H9 (cell line): ENCODE data around the gene CEP128. TPM values are rescaled to one million over a fixed set of nuclear protein-coding genes. Genes with fewer than 3 reads are reported as not detected.

ENCODE experiments used
- DNase-seq: peaks from one replicate; pipeline ENCODE4 v3.0.0-alpha.2; 2017
- H2AFZ ChIP-seq: one replicate; pipeline ENCODE4 v1.6.1; 2013; ENCODE audit warnings: mild to moderate bottlenecking, low read length, control low read depth, moderate library complexity
- H2AK5ac ChIP-seq: 2 replicates; pipeline ENCODE4 v1.6.1; 2013; ENCODE audit warnings: low read length, control low read depth, mixed read lengths; ENCODE audit not compliant: insufficient read length
- H2BK120ac ChIP-seq: one replicate; pipeline ENCODE4 v1.6.1; 2013; ENCODE audit warnings: low read depth, mild to moderate bottlenecking, low read length, control low read depth, inconsistent platforms; ENCODE audit not compliant: poor library complexity, severe bottlenecking
- H2BK12ac ChIP-seq: 2 replicates; pipeline ENCODE4 v1.6.1; 2013; ENCODE audit warnings: low read length, control low read depth, mixed read lengths, low read depth; ENCODE audit not compliant: insufficient read length
- H2BK15ac ChIP-seq: 2 replicates; pipeline ENCODE4 v1.6.1; 2013; ENCODE audit warnings: low read depth, low read length, control low read depth
- H2BK20ac ChIP-seq: one replicate; pipeline ENCODE4 v1.6.1; 2013; ENCODE audit warnings: low read depth, mild to moderate bottlenecking, low read length, control low read depth, inconsistent platforms; ENCODE audit not compliant: poor library complexity, severe bottlenecking
- H2BK5ac ChIP-seq: 2 replicates; pipeline ENCODE4 v1.6.1; 2013; ENCODE audit warnings: low read length, control low read depth, mixed read lengths; ENCODE audit not compliant: insufficient read length
- H3K14ac ChIP-seq: 2 replicates; pipeline ENCODE4 v1.6.1; 2013; ENCODE audit warnings: low read length, control low read depth; ENCODE audit not compliant: insufficient read depth
- H3K18ac ChIP-seq: 2 replicates; pipeline ENCODE4 v1.6.1; 2013; ENCODE audit warnings: low read depth, mild to moderate bottlenecking, mixed read lengths, low read length, control low read depth; ENCODE audit not compliant: insufficient read length
- H3K23ac ChIP-seq: 2 replicates; pipeline ENCODE4 v1.6.1; 2013; ENCODE audit warnings: low read length, control low read depth, mixed read lengths, low read depth; ENCODE audit not compliant: insufficient read length
- H3K23me2 ChIP-seq: 2 replicates; pipeline ENCODE4 v1.6.1; 2013; ENCODE audit warnings: low read depth, mild to moderate bottlenecking, mixed read lengths, low read length, control low read depth; ENCODE audit not compliant: insufficient read length, poor library complexity, severe bottlenecking
- H3K27ac ChIP-seq: 2 replicates; pipeline ENCODE4 v1.5.1; 2013; ENCODE audit warnings: low read length, control low read depth, mixed read lengths, low read depth; ENCODE audit not compliant: insufficient read length
- H3K27me3 ChIP-seq: 2 replicates; pipeline ENCODE4 v1.6.1; 2013; ENCODE audit warnings: low read length, control low read depth, inconsistent platforms; ENCODE audit not compliant: insufficient read depth
- H3K4ac ChIP-seq: 2 replicates; pipeline ENCODE4 v1.6.1; 2013; ENCODE audit warnings: low read depth, mild to moderate bottlenecking, control low read depth, inconsistent platforms, low read length, moderate library complexity
- H3K4me1 ChIP-seq: 2 replicates; pipeline ENCODE4 v1.6.1; 2013; ENCODE audit warnings: low read length, control low read depth, inconsistent platforms; ENCODE audit not compliant: insufficient read depth
- H3K4me2 ChIP-seq: 2 replicates; pipeline ENCODE4 v1.6.1; 2013; ENCODE audit warnings: low read length, control low read depth, mixed read lengths; ENCODE audit not compliant: insufficient read length, insufficient read depth
- H3K56ac ChIP-seq: 2 replicates; pipeline ENCODE4 v1.6.1; 2013; ENCODE audit warnings: low read depth, mild to moderate bottlenecking, mixed read lengths, low read length, control low read depth; ENCODE audit not compliant: insufficient read length
- H3K79me1 ChIP-seq: 2 replicates; pipeline ENCODE4 v1.6.1; 2013; ENCODE audit warnings: low read depth, mild to moderate bottlenecking, moderate library complexity, low read length, control low read depth, inconsistent platforms; ENCODE audit not compliant: insufficient read depth, poor library complexity, severe bottlenecking
- H3K79me2 ChIP-seq: 2 replicates; pipeline ENCODE4 v1.6.1; 2013; ENCODE audit warnings: low read length, control low read depth, inconsistent platforms; ENCODE audit not compliant: insufficient read depth
- H3K9ac ChIP-seq: 2 replicates; pipeline ENCODE4 v1.6.1; 2013; ENCODE audit warnings: low read length, control low read depth, mixed read lengths; ENCODE audit not compliant: insufficient read length; ENCODE audit errors: extremely low read depth
- H3K9me3 ChIP-seq: one replicate; pipeline ENCODE4 v1.6.1; 2013; ENCODE audit warnings: low read depth, low read length, inconsistent platforms; ENCODE audit not compliant: control insufficient read depth
- H3T11ph ChIP-seq: one replicate; pipeline ENCODE4 v1.6.1; 2013; ENCODE audit warnings: mild to moderate bottlenecking, low read length, control low read depth, inconsistent platforms
- H4K20me1 ChIP-seq: one replicate; pipeline ENCODE4 v1.6.1; 2013; ENCODE audit not compliant: control insufficient read depth, insufficient read length, insufficient read depth
- H4K5ac ChIP-seq: 2 replicates; pipeline ENCODE4 v1.6.1; 2013; ENCODE audit warnings: low read depth, mild to moderate bottlenecking, mixed read lengths, low read length, control low read depth; ENCODE audit not compliant: insufficient read length
- H4K8ac ChIP-seq: replicated peaks from 2 replicates; pipeline ENCODE4 v1.6.1; 2013; ENCODE audit warnings: low read length, control low read depth, mixed read lengths, low read depth; ENCODE audit not compliant: insufficient read length
- H4K91ac ChIP-seq: 2 replicates; pipeline ENCODE4 v1.6.1; 2013; ENCODE audit warnings: low read depth, mild to moderate bottlenecking, moderate library complexity, mixed read lengths, low read length, control low read depth; ENCODE audit not compliant: insufficient read length
- H3K27ac Mint-ChIP-seq, 3 experiments: 2 replicates in 2 of 3; 3 replicates in 1 of 3; pipeline ENCODE4 v1.8.0; 2020 to 2021; ENCODE audit warnings: mixed read lengths in 3 of 3, mild to moderate bottlenecking in 1 of 3, moderate library complexity in 1 of 3
- H3K27me3 Mint-ChIP-seq: 2 replicates; pipeline ENCODE4 v1.8.0; 2021; ENCODE audit warnings: low read depth, mild to moderate bottlenecking, moderate library complexity, mixed read lengths
- H3K36me3 Mint-ChIP-seq, 3 experiments: 2 replicates in 2 of 3; 3 replicates in 1 of 3; pipeline ENCODE4 v1.8.0; 2020 to 2021; ENCODE audit warnings: low read depth in 3 of 3, mixed read lengths in 3 of 3; ENCODE audit not compliant: insufficient read depth in 1 of 3
- H3K4me1 Mint-ChIP-seq, 2 experiments: 2 replicates each; pipeline ENCODE4 v1.8.0; 2020; ENCODE audit warnings: mixed read lengths in 2 of 2
- H3K4me3 Mint-ChIP-seq, 2 experiments: 2 replicates in 1 of 2; 3 replicates in 1 of 2; pipeline ENCODE4 v1.8.0; 2020 to 2021; ENCODE audit warnings: mild to moderate bottlenecking in 2 of 2, mixed read lengths in 2 of 2, moderate library complexity in 1 of 2
- H3K9me3 Mint-ChIP-seq, 2 experiments: 2 replicates in 1 of 2; 3 replicates in 1 of 2; pipeline ENCODE4 v1.8.0; 2020; ENCODE audit warnings: mild to moderate bottlenecking in 2 of 2, mixed read lengths in 2 of 2, moderate library complexity in 1 of 2
- CTCF ChIP-seq: fragments of 200-600 bp; sonication (generic); conservative IDR thresholded peaks from 3 replicates; pipeline ENCODE4 v1.8.0; 2021; ENCODE audit warnings: antibody characterized with exemption, mild to moderate bottlenecking
- WGBS: extraction: QIAGEN DNeasy Blood & Tissue Kit; methylation state at CpG from one replicate; pipeline ENCODE4 v1.1.7; 2013; ENCODE audit warnings: missing lambda C conversion rate, low lambda C conversion rate, mixed read lengths; ENCODE audit not compliant: insufficient read length; ENCODE audit errors: extremely low coverage; 5-methylcytosine and 5-hydroxymethylcytosine counted together
- total RNA-seq: library from RNA; stranded (reverse); gene quantifications from 2 replicates; pipeline ENCODE4 v1.2.1, GENCODE V29; 2021

Gene CEP128
- total RNA-seq, 1 experiment from 2014 or later, result 16.3 TPM

- no peaks in the 10 kb centered on the region for H3K9me3 Mint-ChIP-seq
- no peaks in the 10 kb centered on the region for H3K4me1 ChIP-seq
- H2AK5ac ChIP-seq, result no peak overlapping the region
- H4K5ac ChIP-seq, result no peak overlapping the region
- no peak overlapping the region for H3K27ac ChIP-seq
- H4K20me1 ChIP-seq, result no peaks in the 10 kb centered on the region
- no peak overlapping the region for H3T11ph ChIP-seq
- no peak overlapping the region for H2BK120ac ChIP-seq
- no peak overlapping the region for H2BK5ac ChIP-seq
- no peaks in the 10 kb centered on the region for H3K79me1 ChIP-seq
- H3K4ac ChIP-seq, result no peak overlapping the region
- no peak overlapping the region for H4K91ac ChIP-seq
- no peak for DNase-seq
- no peak overlapping the region for H3K56ac ChIP-seq
- H3K14ac ChIP-seq, result no peak overlapping the region
- H3K36me3 Mint-ChIP-seq, result no peaks in the 10 kb centered on the region
- H3K18ac ChIP-seq, result no peak overlapping the region
- no peak overlapping the region for H3K23ac ChIP-seq
- no peak overlapping the region for H3K9ac ChIP-seq
- H3K4me3 Mint-ChIP-seq, result no peak overlapping the region
- no peak overlapping the region for H2BK12ac ChIP-seq
- no peaks in the 10 kb centered on the region for H3K27me3 ChIP-seq
- no CpG with 5 or more reads among the region's 4 CpGs for WGBS
- no peak overlapping the region for H4K8ac ChIP-seq
- no peaks in the 10 kb centered on the region for H3K79me2 ChIP-seq
- peaks cover 0 to 3% of the 10 kb centered on the region in 2 experiments; a peak in 1 of 4 replicates for H3K4me1 Mint-ChIP-seq
- TF ChIP-seq CTCF, result no peak
- H2BK20ac ChIP-seq, result no peak overlapping the region
- no peak overlapping the region for H3K4me2 ChIP-seq
- H2AFZ ChIP-seq, result no peak overlapping the region
- no peaks in the 10 kb centered on the region for H3K27me3 Mint-ChIP-seq
- H3K23me2 ChIP-seq, result no peaks in the 10 kb centered on the region
- no peak overlapping the region for H2BK15ac ChIP-seq
- H3K27ac Mint-ChIP-seq, result no peak overlapping the region
- no peaks in the 10 kb centered on the region for H3K9me3 ChIP-seq
Measured at GRCh38 chr14:80845856-80846255, 95.7 kb downstream of the CEP128 start.
